Activated naive CD4-positive, alpha-beta T cell treated with anti-CD3 and anti-CD28 coated beads, Interleukin-2, amount 50 U/mL, for 16 hours (primary cell): ENCODE data around the gene PIK3R3.

ENCODE experiments used
- DNase-seq: peaks from one replicate; pipeline ENCODE4 v3.0.0-alpha.2; 2020

The PIK3R3 gene

GRCh38 chr1:46020010-46020409, 112.4 kb downstream of the PIK3R3 start:
- no peak for DNase-seq

- no peak for DNase-seq
Measured at GRCh38 chr1:46019348-46019747, 113.1 kb downstream of the PIK3R3 start.

- no peak for DNase-seq
Measured at GRCh38 chr1:46017876-46018503, 114.4 kb downstream of the PIK3R3 start.

DNA sequence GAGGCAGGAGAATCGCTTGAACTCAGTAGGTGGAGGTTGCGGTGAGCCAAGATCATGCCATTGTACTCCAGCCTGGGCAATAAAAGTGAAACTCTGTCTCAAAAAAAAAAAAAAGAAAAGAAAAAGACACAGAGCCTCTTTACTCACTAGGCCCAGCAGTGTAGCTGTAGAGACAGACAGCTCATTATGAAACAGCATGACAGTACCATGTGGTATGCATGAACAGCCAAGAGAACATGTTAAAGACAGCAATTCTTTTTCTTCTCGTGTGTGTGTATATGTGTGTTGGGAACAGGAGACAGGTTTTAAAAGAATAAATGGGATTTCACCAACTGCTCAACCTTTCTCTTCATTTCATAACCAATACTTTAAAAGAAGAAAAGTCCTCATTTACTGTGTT, 118.8 kb downstream of the PIK3R3 start:
- no peak for DNase-seq

- DNase-seq, result no peak
Measured at GRCh38 chr1:46012236-46012635, 120.2 kb downstream of the PIK3R3 start.

DNA sequence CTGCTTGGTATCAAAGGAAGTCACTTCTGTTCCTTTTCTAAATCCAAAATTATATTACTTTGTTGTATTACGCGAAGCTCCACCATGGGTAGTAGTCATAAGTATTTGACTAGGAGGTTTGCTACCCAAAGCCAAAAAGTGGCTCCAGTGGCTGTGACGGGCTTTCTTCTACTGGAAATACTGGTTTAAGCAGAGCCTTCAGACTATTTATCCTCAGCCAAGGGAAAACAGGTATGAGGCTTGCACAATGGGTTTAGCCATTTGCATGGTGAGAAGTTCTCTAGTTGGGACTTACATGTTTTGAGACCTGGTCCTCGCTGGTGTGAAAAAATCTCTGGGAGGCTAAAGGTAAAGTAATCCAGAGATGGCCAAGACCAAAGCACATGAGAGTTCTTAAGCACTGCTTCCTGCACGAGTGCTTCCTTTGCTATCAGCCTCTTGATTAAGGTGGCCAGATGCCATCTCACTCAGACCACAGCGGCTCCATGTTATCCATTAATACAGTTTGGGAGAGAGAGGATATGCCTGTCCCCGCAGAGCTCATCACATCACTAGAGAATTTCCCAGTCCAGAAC, 121.2 kb downstream of the PIK3R3 start:
- DNase-seq, result no peak

- no peak for DNase-seq
Measured at GRCh38 chr1:46010611-46011010, 121.8 kb downstream of the PIK3R3 start.

GRCh38 chr1:46008585-46008984, 123.8 kb downstream of the PIK3R3 start:
- DNase-seq, result no peak

GRCh38 chr1:46005594-46005993, 126.8 kb downstream of the PIK3R3 start:
- DNase-seq, result no peak

- no peak for DNase-seq
Measured at GRCh38 chr1:46004492-46004891, 127.9 kb downstream of the PIK3R3 start.

- DNase-seq, result no peak
Measured at GRCh38 chr1:46003315-46003714, 129.1 kb downstream of the PIK3R3 start.

DNA sequence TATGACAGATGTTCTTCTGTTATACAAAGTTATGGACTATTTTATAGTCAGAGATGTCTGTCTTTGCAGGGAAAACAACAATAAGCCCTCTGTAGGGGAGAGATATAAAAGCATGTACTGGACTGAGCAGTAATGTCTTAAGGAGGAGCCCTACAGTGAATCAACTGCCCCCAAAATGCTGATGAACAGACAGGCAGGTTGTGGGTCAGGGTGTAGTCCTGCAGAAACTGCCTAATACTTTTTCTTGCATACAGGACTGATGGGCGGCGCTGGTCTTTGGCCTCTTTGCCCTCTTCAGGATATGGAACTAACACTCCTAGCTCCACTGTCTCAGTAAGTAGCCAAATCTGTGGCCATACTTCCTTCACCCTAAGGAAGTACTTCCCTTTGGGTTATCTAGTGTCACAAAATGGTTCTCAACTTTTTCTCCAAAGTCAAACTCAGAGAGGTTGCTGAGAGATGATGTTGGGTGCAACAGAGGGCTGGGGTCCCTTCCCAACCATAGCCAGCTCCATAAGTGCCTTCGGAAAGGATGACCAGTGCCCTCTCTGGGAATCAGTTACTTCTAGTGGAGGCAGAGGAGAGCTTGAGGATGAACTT, 129.8 kb downstream of the PIK3R3 start:
- no peak for DNase-seq

DNA sequence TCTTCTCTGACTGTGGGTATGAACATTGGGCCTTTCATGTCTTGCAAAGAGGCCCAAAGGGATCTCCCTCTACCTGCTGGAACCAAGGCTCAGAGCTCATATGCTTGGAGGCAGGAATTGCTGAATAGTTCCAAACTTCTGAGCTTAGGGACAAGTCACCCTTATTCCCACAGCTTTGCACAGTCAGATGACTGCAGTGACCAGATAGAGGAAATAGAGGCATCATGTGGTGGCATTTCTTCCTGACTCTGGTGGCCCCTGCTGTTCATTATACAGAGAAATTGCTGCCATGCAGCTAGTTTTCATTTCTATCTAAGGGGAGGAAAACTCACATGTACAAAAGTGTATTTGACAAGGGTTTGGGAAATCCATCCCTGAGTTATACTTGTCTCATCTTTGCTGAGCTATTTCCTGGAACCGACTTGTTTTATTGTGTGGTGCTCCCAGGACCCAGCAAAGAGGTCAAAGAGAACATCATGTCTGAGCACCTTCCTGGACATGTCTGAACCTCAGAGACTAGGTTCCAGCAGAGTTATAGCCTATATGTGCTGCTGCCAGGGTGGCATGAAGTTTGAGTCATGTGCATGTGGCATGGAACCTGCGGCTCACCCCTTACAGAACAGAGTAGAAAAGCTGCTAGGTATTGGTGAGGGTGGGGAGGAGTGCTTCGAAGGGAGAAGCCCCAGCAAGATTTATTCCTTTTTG, 131.2 kb downstream of the PIK3R3 start:
- no peak for DNase-seq

- DNase-seq, result no peak
Measured at GRCh38 chr1:45999507-45999906, 132.9 kb downstream of the PIK3R3 start.

- DNase-seq, result no peak
Measured at GRCh38 chr1:45998020-45998617, 134.3 kb downstream of the PIK3R3 start.

DNA sequence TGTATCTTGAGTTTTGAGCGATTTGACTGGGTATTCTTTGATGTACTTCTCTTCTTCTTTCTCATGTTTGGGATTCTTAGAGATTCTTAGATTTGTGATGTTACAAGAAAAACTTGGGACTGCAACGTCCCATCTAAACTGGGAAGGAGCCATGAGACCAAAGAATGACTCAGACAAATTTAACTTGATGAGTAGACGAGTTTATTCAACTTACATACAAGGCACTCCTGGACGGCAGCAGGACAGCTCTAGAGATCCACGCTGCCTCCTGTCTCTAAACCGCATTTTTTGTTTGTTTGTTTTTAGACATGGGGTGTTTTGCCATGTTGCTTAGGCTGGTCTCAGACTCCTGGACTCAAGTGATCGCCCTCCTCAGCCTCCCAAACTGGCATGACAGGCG, 137.1 kb downstream of the PIK3R3 start:
- DNase-seq, result no peak

DNA sequence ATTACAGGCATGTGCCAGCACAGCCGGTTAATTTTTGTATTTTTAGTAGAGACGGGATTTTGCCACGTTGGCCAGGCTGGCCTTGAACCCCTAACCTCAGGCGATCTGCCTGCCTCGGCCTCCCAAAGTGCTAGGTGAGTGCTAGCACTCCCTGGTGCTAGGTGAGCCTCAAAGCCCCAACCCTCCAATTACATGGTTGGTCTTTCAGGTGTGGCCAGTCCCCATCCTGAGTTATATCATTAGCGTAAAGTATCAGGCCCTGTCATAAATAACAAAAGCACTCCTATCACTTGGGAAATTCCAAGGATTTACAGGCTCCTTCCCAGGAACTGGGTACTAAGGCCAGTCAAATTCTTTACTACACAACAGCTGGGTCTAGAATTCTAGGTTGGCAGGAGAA, 138.0 kb downstream of the PIK3R3 start:
- DNase-seq, result no peak
